ENCODE results near the gene PKDREJ. TPM values are rescaled to one million over a fixed set of nuclear protein-coding genes. Genes with fewer than 3 reads are reported as not detected.

PKDREJ gene
- total RNA-seq, 1 donor from 2014 or later: not detected

- H3K27me3 ChIP-seq (ENCODE audit: control insufficient read depth, insufficient read depth, low read length): no peaks in the 10 kb centered on the region
- H3K36me3 ChIP-seq (ENCODE audit: control insufficient read depth, insufficient read depth, low read length): no peaks in the 10 kb centered on the region
- DNase-seq (ENCODE audit: low read depth): no peak
- peak overlapping the region; percentile 81 for H3K4me3 ChIP-seq (ENCODE audit: low read depth, low read length)
- TF ChIP-seq CTCF (IDR thresholded peaks at IDR 0.05; ENCODE audit: insufficient read depth, low read length, poor library complexity, severe bottlenecking): no peak
Observed at GRCh38 chr22:46251266-46251665, 11.9 kb downstream of the PKDREJ start.

GRCh38 chr22:46250783-46251125 is 12.4 kb downstream of the PKDREJ start:
- TF ChIP-seq CTCF (IDR thresholded peaks at IDR 0.05; ENCODE audit: insufficient read depth, low read length, poor library complexity, severe bottlenecking): no peak
- no peaks in the 10 kb centered on the region for H3K27me3 ChIP-seq (ENCODE audit: control insufficient read depth, insufficient read depth, low read length)
- no peak for DNase-seq (ENCODE audit: low read depth)
- no peaks in the 10 kb centered on the region for H3K36me3 ChIP-seq (ENCODE audit: control insufficient read depth, insufficient read depth, low read length)
- peak overlapping the region; percentile 81 for H3K4me3 ChIP-seq (ENCODE audit: low read depth, low read length)

- DNase-seq (ENCODE audit: low read depth): peak; percentile 39
- Histone ChIP-seq H3K27me3 (ENCODE audit: control insufficient read depth, insufficient read depth, low read length) (no peaks in the 10 kb centered on the region), H3K36me3 (ENCODE audit: control insufficient read depth, insufficient read depth, low read length) (no peaks in the 10 kb centered on the region), H3K4me3 (ENCODE audit: low read depth, low read length) (peak within 1 kb of the TSS; percentile 81)
- TF ChIP-seq CTCF (IDR thresholded peaks at IDR 0.05; ENCODE audit: insufficient read depth, low read length, poor library complexity, severe bottlenecking): no peak
Observed at GRCh38 chr22:46250035-46250782, 12.9 kb downstream of the PKDREJ start, which contains the start of gene CDPF1. Gene CDPF1 (minus strand): TSS chr22:46250293. CDS start chr22:46248284, 2,009 bp downstream.

GRCh38 chr22:46247443-46247975 is 15.6 kb downstream of the PKDREJ start:
- no peak overlapping the region for H3K4me3 ChIP-seq (ENCODE audit: low read depth, low read length)
- H3K27me3 ChIP-seq (ENCODE audit: control insufficient read depth, insufficient read depth, low read length): no peaks in the 10 kb centered on the region
- H3K36me3 ChIP-seq (ENCODE audit: control insufficient read depth, insufficient read depth, low read length): no peaks in the 10 kb centered on the region
- TF ChIP-seq CTCF (IDR thresholded peaks at IDR 0.05; ENCODE audit: insufficient read depth, low read length, poor library complexity, severe bottlenecking): no peak
- no peak for DNase-seq (ENCODE audit: low read depth)

- Histone ChIP-seq H3K27me3 (ENCODE audit: control insufficient read depth, insufficient read depth, low read length) (no peaks in the 10 kb centered on the region), H3K36me3 (ENCODE audit: control insufficient read depth, insufficient read depth, low read length) (no peaks in the 10 kb centered on the region), H3K4me3 (ENCODE audit: low read depth, low read length) (no peak overlapping the region)
- TF ChIP-seq CTCF (IDR thresholded peaks at IDR 0.05; ENCODE audit: insufficient read depth, low read length, poor library complexity, severe bottlenecking): no peak
- no peak for DNase-seq (ENCODE audit: low read depth)
Observed at GRCh38 chr22:46246178-46246577, 17.0 kb downstream of the PKDREJ start.

All from kidney epithelial cell (primary cell).